HepG2 (cell line): Measurements from ENCODE around the gene SERTAD1. TPM values are rescaled to one million over a fixed set of nuclear protein-coding genes. Genes with fewer than 3 reads are reported as not detected.

ENCODE experiments used
- ELK4 ChIP-seq: sonication (generic); formaldehyde crosslinking; IDR thresholded peaks from 2 replicates; pipeline ENCODE4 v1.9.0; 2021; ENCODE audit warnings: missing genetic modification reagents, borderline replicate concordance
- ETS1 ChIP-seq: sonication (generic); formaldehyde crosslinking; IDR thresholded peaks from 2 replicates; pipeline ENCODE4 v1.4.0; 2020; ENCODE audit warnings: missing genetic modification reagents
- FOXA3 ChIP-seq: IDR thresholded peaks from 2 replicates; pipeline ENCODE4 v1.6.1; 2016; ENCODE audit warnings: missing genetic modification reagents, missing compliant biosample characterization
- KDM1A ChIP-seq: IDR thresholded peaks from 2 replicates; pipeline ENCODE4 v1.6.1; 2016; ENCODE audit warnings: missing compliant biosample characterization
- MEIS1 ChIP-seq: sonication (generic); formaldehyde crosslinking; IDR thresholded peaks from 2 replicates; pipeline ENCODE4 v1.9.0; 2021; ENCODE audit warnings: mild to moderate bottlenecking, missing genetic modification reagents, moderate library complexity, borderline replicate concordance
- MIXL1 ChIP-seq: IDR thresholded peaks from 2 replicates; pipeline ENCODE4 v1.6.1; 2016
- NONO ChIP-seq, 2 experiments: fragments of 450-650 bp in 1 of 2; sonication (generic) in 1 of 2; formaldehyde crosslinking in 1 of 2; IDR thresholded peaks in 1 of 2; conservative IDR thresholded peaks in 1 of 2; 2 replicates each; pipeline versions ENCODE4 v1.6.1 to v1.8.0; 2017 to 2022; ENCODE audit warnings: mild to moderate bottlenecking in 1 of 2, missing genetic modification reagents in 1 of 2, moderate library complexity in 1 of 2
- REXO4 ChIP-seq: sonication (generic); formaldehyde crosslinking; IDR thresholded peaks from 2 replicates; pipeline ENCODE4 v1.8.0; 2022; ENCODE audit warnings: missing genetic modification reagents, mild to moderate bottlenecking, borderline replicate concordance
- ZKSCAN1 ChIP-seq: fragments of 150-350 bp; IDR thresholded peaks from 2 replicates; pipeline ENCODE4 v1.6.1; 2014; ENCODE audit warnings: low read length
- ZMYM4 ChIP-seq: sonication (generic); formaldehyde crosslinking; IDR thresholded peaks from 2 replicates; pipeline ENCODE4 v1.8.1; 2023; ENCODE audit warnings: mild to moderate bottlenecking, missing genetic modification reagents
- ZNF17 ChIP-seq: sonication (generic); formaldehyde crosslinking; IDR thresholded peaks from 2 replicates; pipeline ENCODE4 v1.5.0; 2020; ENCODE audit warnings: mild to moderate bottlenecking, missing genetic modification reagents
- ZNF251 ChIP-seq: sonication (generic); formaldehyde crosslinking; IDR thresholded peaks from 2 replicates; pipeline ENCODE4 v1.9.0; 2021; ENCODE audit warnings: mild to moderate bottlenecking, missing genetic modification reagents
- ZNF333 ChIP-seq: sonication (generic); formaldehyde crosslinking; IDR thresholded peaks from 2 replicates; pipeline ENCODE4 v1.4.0; 2020; ENCODE audit warnings: mild to moderate bottlenecking, missing genetic modification reagents, borderline replicate concordance
- ZNF513 ChIP-seq: sonication (generic); formaldehyde crosslinking; conservative IDR thresholded peaks from 2 replicates; pipeline ENCODE4 v1.5.0; 2020; ENCODE audit warnings: missing genetic modification reagents
- ZNF549 ChIP-seq: sonication (generic); formaldehyde crosslinking; IDR thresholded peaks from 2 replicates; pipeline ENCODE4 v1.5.0; 2020; ENCODE audit warnings: missing genetic modification reagents
- ZNF710 ChIP-seq: sonication (generic); formaldehyde crosslinking; IDR thresholded peaks from 2 replicates; pipeline ENCODE4 v1.5.0; 2020; ENCODE audit warnings: mild to moderate bottlenecking, missing genetic modification reagents, borderline replicate concordance
- ZNF780A ChIP-seq: sonication (generic); formaldehyde crosslinking; IDR thresholded peaks from 2 replicates; pipeline ENCODE4 v1.8.0; 2022; ENCODE audit warnings: mild to moderate bottlenecking, missing genetic modification reagents, moderate library complexity
- polyA plus RNA-seq, 8 experiments: library from polyadenylated mRNA; depleted of rRNA in 3 of 8; stranded (reverse) in 7 of 8; unstranded in 1 of 8; fragments of >200 nt; fragmentation: Illumina TruSeq in 4 of 8; extraction: Trizol in 4 of 8; gene quantifications; 2 replicates each; pipeline versions ENCODE4 v1.2.1 to v1.2.3, GENCODE V29; 2011 to 2016; ENCODE audit warnings: low read depth in 4 of 8, missing spikeins in 1 of 8, mixed read lengths in 1 of 8; ENCODE audit not compliant: insufficient read depth in 1 of 8
- total RNA-seq, 5 experiments: library from RNA; depleted of rRNA; stranded (reverse); fragments of >200 nt; fragmentation: Illumina TruSeq; extraction: Trizol; gene quantifications; 2 replicates each; pipeline ENCODE4 v1.2.3, GENCODE V29; 2016; ENCODE audit warnings: low read depth in 1 of 5
- TF ChIP-seq, protein P1 (sequence below): sonication (generic); formaldehyde crosslinking; conservative IDR thresholded peaks from 2 replicates; pipeline ENCODE4 v1.4.0; 2020; ENCODE audit warnings: missing genetic modification reagents
- TF ChIP-seq, protein P2 (sequence below): sonication (generic); formaldehyde crosslinking; conservative IDR thresholded peaks from 2 replicates; pipeline ENCODE4 v1.4.0; 2020; ENCODE audit warnings: missing genetic modification reagents

Gene SERTAD1
- total and polyA plus RNA-seq, 2 of the 13 experiments (the other 11 are each of a cell fraction or from before 2014, with no cell fraction given) = 4.3 to 4.5 TPM

GRCh38 chr19:40461669-40462221, 36.0 kb upstream of the SERTAD1 start (continued):
- TF ChIP-seq ZNF333 (0 out of 2 replicates have a peak, but pooled peaks have one; percentile 50), ELK4 (CRISPR knock-in tag) (no peak), ZMYM4 (CRISPR knock-in tag) (peak; percentile 22; the same call in 1 of the 2 replicates), ETS1 (no peak), KDM1A (CRISPR knock-in tag) (no peak), ZNF251 (no peak), REXO4 (CRISPR knock-in tag) (no peak), ZNF710 (peak; percentile 79; the same call in 1 of the 2 replicates), ZKSCAN1 (no peak), MIXL1 (CRISPR knock-in tag) (peak; percentile 65; the same call in 1 of the 2 replicates), ZNF549 (CRISPR knock-in tag) (no peak), MEIS1 (CRISPR knock-in tag) (0 out of 2 replicates have a peak, but pooled peaks have one; percentile 42), ZNF17 (no peak), FOXA3 (CRISPR knock-in tag) (peak; percentile 58; the same call in 1 of the 2 replicates), ZNF780A (CRISPR knock-in tag) (no peak), ZNF513 (CRISPR knock-in tag) (no peak), NONO (IDR thresholded peaks at IDR 0.05) (no peak), NONO (CRISPR knock-in tag; conservative IDR thresholded peaks at IDR 0.05) (0 out of 2 replicates have a peak, but pooled peaks have one; percentile 29)
- TF ChIP-seq, protein P1, sequence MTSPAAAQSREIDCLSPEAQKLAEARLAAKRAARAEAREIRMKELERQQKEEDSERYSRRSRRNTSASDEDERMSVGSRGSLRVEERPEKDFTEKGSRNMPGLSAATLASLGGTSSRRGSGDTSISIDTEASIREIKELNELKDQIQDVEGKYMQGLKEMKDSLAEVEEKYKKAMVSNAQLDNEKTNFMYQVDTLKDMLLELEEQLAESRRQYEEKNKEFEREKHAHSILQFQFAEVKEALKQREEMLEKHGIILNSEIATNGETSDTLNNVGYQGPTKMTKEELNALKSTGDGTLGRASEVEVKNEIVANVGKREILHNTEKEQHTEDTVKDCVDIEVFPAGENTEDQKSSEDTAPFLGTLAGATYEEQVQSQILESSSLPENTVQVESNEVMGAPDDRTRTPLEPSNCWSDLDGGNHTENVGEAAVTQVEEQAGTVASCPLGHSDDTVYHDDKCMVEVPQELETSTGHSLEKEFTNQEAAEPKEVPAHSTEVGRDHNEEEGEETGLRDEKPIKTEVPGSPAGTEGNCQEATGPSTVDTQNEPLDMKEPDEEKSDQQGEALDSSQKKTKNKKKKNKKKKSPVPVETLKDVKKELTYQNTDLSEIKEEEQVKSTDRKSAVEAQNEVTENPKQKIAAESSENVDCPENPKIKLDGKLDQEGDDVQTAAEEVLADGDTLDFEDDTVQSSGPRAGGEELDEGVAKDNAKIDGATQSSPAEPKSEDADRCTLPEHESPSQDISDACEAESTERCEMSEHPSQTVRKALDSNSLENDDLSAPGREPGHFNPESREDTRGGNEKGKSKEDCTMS = no peak
- TF ChIP-seq, protein P2, sequence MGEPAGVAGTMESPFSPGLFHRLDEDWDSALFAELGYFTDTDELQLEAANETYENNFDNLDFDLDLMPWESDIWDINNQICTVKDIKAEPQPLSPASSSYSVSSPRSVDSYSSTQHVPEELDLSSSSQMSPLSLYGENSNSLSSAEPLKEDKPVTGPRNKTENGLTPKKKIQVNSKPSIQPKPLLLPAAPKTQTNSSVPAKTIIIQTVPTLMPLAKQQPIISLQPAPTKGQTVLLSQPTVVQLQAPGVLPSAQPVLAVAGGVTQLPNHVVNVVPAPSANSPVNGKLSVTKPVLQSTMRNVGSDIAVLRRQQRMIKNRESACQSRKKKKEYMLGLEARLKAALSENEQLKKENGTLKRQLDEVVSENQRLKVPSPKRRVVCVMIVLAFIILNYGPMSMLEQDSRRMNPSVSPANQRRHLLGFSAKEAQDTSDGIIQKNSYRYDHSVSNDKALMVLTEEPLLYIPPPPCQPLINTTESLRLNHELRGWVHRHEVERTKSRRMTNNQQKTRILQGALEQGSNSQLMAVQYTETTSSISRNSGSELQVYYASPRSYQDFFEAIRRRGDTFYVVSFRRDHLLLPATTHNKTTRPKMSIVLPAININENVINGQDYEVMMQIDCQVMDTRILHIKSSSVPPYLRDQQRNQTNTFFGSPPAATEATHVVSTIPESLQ (CRISPR knock-in tag) = no peak
